T-helper 2 cell treated with Interferon-gamma antibody and Interleukin-4, amounts not matched to agents 100 ng/mL and 5 ng/mL, for 36 hours (primary cell): Measurements from ENCODE around the gene COPS4. TPM values are rescaled to one million over a fixed set of nuclear protein-coding genes. Genes with fewer than 3 reads are reported as not detected.

Source experiments
- intact Hi-C: fragments of 100-400 bp; cut with micrococcal nuclease; formaldehyde crosslinking; loops from one replicate; pipeline ENCODE4 v1.15.1; 2023
- total RNA-seq: library from RNA; stranded (reverse); gene quantifications from 2 replicates; pipeline ENCODE4 v1.2.3, GENCODE V29; 2022

The COPS4 gene
- total RNA-seq, 1 donor from 2014 or later, result 32.9 TPM

DNA sequence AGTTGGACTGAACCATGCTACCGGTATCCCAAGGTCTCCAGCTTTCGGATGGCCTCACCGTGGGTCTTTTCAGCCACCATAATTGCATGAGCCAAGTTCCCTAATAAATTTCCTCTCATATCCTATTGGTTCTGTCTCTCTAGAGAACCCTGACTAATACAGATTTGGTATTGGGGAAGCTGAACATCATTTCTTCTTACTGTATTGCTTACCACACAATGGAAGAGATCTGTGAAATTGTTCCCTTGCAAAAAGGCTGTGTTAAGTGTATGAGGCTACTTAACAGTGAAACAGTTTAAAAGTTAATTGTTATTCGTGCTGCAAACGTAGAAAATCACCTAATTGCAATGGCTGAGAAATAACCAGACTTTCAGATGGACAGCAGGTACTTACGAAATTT is 45.6 kb downstream of the COPS4 start:
- intact Hi-C loops, result no loop called here

DNA sequence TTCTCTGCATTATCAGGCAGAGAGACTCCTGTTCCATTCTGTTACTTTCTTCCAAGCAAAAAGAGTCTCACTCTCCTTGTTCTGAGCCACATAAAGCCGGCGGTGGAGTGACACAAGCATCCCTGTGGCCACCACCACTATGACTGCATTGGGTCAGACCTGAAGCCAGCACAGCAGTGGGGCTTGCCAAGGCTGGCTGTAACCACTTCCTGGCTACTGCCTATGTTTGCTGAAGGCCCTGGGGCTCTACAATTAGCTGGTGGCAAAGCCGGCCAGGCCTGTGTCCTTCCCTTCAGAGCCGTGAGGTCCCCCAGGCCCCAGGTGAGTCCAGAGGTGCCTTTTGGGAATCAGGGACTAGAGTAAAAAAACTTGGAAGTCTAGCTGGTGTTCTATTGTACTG is 47.8 kb downstream of the COPS4 start:
- intact Hi-C loops, result no loop called here

DNA sequence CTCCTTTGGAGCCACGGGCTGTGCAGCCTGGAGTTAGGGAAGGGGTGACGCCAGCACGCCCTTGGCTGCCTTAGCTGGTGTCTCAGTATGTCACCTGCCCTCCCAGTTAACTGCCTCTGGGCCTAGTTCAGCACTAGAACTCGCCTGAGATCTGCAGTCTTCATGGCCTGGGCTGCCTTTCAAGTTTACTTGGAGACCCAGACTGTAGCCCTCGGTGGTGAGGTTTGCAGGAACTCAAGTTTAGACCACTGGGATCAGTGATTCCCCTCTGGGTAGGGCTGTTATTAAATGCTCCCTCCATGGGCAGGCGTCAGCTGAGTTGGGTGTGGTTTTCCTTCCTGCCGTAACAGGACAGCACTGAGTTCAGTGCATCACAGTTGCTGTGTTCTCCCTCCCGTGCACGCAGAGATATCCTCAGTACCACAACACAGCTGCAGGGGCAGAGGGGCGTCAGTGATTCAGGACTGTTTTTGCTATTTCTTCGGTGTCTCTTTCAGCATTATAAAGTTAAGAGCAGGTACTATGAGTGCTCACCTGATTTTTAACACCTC is 49.0 kb downstream of the COPS4 start:
- intact Hi-C loops, result loop anchor here (1.0 to 2.0 kb wide), 4 partner anchors 10 to 133 kb away; no protein-coding TSS in a partner anchor

DNA sequence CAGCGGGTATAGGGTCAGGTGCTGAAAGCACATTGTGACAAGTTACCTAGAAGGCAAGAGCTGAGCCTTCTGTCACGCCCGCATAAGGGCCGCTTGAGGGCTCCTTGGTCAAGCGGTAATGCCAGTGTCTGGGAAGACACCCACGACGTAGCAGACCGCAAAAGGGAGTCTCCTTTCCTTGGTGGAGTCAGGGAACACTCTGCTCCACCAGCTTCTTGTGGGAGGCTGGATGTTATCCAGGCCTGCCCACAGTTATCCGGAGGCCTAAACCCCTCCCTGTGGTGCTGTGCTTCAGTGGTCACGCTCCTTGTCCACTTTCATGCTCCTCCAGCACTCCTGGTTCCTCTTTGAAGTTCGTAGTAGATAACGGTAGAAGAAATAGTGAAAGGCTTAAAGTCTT is 50.0 kb downstream of the COPS4 start:
- intact Hi-C loops, result loop anchor here (1.0 to 2.0 kb wide), 4 partner anchors 11 to 132 kb away; no protein-coding TSS in a partner anchor

DNA sequence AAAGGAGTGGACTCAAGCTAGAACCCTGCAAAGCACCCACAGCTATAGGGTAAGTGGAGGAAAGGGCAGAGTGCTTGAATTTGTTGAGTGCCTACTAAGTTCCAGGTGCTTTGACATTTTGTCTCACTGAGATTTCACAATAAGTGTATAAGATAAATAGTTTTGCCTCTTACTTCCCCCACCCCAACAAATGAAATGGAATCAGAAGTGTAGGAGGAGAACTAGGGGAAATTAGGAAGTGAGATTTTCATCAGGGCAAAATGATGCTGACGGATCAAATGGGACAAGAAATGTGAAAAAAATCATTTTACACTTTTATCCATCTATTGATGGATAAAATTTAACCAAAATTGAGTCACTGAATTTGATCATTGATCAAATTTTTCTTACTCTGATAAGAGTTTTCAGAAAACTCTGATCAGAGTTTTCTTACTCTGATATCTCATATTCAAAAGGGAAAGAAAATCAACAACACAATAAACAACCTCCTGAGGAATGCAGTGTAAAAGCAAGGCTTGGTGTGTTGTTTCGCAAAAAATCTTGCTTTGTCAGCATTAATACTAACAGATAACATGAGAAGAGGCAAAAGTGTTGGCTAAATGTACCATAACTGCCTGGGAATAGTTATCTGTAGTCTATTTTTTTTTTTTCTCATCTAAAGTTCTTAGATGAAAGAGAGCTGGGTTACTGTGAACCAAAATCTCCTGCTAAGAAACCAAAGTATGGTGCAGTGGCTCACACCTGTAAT is 54.6 kb downstream of the COPS4 start:
- intact Hi-C loops, result no loop called here

DNA sequence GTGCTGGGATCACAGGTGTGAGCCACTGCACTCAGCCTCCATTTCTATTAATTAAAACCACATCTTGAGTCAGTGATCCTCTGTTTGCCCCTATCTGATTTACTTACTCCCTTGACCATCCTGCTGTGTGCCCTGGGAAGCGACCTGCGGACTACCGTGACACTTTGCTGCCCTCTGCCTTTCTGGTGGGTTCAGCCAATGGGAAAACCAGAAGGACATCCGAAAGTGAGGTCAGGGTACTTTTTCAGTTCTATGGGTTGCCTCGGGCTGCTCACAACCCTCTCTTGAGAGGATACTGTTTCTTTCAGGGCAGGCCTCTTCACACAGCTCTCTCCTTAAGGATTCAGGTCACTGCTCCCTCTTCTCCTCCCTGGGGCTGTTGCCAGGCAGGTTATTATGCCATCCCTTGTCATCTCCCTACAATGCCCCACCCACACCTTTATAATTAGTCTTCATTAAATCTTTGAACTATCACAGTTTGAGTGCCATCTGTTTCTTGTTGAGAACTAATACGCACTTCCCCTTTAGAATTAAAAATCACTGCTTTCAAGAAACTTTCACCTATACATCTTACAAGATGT is 58.2 kb downstream of the COPS4 start:
- intact Hi-C loops, result no loop called here

DNA sequence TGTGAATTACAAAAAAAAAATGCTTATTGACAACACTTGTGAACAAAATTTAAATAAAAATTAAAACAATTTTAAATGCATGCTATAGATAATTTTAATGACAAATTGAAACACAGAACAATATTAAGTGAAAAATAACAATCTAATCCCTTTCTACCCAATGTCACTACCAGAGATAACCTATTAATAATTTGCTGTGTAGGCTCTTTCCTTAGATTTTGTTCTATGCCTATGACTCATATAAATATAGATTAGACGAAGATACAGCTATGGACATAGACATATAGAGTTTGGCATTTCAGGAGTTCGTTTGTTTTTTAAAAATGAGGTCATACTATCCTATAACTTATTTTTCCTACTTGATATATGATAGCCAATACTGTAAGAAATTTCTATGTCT is 61.4 kb downstream of the COPS4 start:
- intact Hi-C loops, result no loop called here

DNA sequence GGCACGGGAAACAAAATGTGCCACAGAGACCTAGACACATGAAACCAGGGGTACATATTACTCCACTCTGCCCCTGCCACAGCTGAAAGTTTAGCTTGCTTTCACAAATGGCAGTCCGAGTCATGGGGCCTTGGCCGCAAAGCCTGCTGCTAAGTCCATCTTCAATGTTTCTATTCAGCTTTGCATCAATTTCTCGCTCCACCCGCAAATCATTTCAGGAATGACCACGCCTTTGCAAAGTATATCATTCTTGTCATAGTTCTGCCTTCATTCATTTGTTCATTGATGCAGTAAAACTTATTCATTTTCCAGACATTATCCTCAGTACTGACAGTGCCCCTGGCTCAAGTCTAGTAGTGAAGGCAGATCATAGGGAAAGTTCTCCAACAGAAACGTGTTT is 70.0 kb downstream of the COPS4 start:
- intact Hi-C loops, result no loop called here

DNA sequence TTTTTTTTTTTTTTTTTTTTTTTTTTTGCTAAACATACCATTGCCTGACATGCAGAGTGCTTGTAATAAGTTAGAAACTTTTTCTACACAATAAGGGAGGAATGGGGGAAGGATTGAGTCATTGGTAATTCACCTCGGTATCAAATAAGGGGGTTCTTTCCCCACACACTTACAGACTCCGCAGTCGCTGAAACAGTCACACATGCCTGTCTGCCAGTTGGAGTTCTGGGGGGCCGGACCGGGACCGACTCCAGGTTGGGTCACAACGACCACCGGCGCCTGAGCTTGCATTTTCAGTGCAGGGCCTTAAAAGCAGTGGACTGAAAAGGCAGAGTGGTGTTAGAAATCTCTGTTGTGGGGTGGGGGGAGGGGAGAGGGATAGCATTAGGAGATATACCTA is 72.6 kb downstream of the COPS4 start:
- intact Hi-C loops, result no loop called here

DNA sequence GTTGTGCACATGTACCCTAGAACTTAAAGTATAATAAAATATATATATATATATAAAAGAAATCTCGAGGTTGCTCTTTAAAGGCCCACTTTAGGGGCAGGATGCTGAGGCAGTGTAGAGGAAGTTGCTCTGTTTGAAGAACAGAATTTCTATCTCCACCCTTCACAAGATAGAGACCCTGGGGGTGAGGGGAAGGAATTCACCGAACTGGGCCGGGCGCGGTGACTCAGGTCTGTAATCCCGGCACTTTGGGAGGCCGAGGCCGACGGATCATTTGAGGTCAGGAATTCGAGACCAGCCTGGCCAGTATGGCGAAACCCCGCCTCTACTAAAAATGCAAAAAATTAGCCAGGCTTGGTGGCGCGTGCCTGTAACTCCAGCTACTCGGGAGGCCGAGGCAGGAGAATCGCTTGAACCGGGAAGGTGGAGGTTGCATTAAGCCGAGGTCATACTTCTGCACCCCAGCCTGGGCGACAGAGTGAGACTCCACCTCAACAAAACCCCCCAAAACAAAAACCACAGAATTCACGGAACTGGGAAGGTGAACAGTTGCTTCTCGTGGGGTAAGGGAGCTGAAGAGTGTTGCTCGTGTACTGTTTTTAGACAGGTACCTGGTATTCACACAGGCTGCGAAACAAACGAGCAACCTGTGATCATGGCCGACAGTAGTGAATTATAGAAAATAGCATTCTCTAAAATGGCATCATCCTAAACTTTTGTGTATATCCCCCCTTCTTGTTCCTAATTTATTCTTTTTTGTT is 73.3 kb downstream of the COPS4 start:
- intact Hi-C loops, result no loop called here

DNA sequence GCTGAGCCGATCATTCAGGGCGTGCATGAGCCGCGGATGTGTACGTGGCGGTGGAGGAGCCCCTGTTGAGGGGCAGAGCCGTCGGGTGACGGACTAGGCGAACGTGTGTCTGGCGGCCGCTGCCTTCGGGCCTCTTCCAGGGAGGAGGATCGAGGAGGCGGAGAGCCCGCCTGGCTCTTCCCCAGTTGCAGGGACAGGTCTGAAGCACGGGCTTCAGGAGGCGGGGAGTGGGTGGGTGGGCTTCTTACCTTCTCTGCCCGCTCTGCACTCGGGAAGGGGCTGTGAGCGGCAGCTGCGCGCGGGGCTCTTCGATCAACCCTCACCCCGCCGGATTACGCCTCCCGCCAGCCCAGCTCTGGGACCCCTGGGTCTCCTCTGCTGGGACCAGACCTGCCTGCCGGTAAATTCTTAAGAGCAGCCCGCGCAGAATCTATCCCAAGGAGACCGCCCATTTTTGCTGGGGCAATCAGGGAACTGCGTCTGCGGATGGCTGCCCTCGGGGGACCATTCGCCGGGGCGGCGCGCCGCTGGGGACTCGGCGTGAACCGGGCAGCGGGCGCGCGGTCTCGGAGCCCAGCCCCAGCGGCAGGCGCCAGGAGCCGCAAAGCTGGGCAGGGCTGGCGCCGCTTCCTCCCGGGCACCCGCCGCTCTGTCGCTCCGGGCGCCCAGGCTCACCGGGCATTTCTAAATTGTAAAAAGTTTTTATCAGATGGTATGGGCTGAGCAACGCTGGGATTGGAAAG is 74.7 kb downstream of the COPS4 start:
- intact Hi-C loops, result loop anchor here (1.0 to 10.0 kb wide), 9 partner anchors 25 to 737 kb away; partner anchors contain the start of genes COPS4, COQ2, ENOPH1 and HELQ

DNA sequence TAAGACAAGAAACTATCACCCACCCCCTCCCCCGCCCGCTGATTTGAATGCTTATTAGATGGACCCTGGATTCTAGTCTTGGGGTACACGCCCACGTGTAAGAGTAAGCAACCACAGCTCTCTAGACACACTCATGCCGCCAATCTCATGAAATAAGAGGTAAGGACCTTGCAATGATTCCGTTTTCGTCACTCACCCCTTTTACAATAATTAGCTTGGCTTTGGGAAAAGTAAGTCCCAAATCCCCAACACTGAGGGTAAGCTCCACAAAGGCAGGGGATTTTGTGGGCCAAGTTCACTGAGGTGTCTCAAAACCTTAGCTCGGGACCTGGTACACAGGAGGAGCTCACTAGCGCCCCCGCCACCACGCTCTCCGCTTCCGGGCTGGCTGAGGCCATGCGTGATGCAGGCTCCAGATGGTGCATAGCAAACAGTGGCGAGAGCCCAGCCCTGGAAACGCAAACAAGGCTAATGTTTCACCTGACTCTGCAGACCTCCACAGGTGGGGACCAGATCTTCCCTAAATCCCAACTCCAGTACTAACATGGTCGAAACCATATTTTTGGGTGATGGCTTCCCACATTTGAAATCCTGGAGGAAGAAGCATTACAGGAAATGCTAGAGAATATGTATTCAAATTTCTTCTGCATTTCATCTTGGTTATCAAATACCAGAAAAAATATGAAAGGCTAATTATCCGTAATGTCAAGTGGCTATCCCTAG is 75.4 kb downstream of the COPS4 start:
- intact Hi-C loops, result loop anchor here (1.0 to 10.0 kb wide), 9 partner anchors 26 to 738 kb away; partner anchors contain the start of genes COPS4, COQ2, ENOPH1 and HELQ

DNA sequence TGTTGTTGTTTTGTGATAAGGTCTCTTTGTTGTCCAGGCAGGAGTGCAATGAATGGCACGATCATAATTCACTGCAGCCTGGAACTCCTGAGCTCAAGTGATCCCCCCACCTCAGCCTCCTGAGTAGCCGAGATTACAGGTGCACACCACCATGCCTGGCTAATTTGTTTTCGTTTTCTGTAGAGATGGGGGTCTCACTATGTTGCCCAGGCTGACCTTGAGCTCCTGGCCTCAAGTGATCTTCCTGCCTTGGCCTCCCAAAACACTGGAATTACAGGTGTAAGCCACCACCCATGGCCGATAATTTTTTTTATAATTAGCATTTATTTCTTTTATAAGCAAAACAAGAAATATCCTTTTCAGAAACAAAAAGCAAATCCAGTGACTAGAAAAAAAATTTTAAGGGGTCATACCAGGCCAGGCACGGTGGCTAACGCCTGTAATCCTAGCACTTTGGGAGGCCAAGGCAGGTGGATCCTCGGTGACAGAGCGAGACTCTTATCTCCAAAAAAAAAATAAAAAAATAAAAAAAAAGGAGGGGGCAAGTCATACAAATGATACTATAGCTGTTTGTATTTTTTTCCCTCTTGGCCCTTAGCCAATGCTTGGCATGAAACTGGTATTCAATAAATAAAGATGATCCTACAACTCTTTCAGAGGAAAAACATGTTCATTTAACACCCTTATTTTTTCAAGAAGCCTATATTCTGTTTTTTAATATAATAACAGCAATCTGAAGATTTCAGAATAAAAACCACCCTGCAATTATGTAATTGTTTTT is 76.2 kb downstream of the COPS4 start:
- intact Hi-C loops, result loop anchor here (1.0 to 10.0 kb wide), 9 partner anchors 27 to 739 kb away; partner anchors contain the start of genes COPS4, COQ2, ENOPH1 and HELQ

DNA sequence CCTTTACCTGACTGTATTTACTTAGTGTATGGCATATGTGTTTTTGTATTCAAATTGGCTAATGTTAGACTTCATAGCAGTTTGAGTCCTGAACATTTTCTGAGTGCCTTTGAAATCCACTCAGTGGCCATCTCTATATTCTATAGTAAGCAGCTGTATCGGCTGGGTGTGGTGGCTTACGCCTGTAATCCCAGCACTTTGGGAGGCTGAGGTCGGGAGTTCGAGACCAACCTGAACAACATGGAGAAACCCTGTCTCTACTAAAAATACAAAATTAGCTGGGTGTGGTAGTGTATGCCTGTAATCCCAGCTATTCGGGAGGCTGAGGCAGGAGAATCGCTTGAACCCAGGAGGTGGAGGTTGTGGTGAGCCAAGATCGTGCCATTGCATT is 76.8 kb downstream of the COPS4 start:
- intact Hi-C loops, result loop anchor here (1.0 to 10.0 kb wide), 6 partner anchors 15 to 739 kb away; partner anchors contain the start of genes ENOPH1, HELQ, HNRNPD and HNRNPDL

DNA sequence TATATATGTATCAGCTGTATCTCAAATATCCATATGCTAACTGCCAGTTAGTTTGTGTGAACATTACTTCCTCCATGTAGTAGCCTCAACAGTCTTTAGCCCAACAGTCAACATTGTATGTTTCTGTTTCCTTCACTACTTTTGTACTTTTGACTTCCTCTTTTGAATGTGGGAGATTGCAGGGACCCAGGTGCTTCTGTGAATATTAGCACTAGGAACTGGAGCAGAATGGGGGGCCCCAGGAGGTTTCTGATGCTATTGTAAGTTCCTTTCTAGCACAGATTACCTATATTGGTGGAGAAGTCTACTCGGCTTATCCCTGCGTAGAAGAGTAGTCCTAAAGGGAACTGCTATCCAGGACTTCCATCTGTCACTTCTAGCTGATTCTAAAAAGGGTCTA is 77.2 kb downstream of the COPS4 start:
- intact Hi-C loops, result loop anchor here (1.0 to 10.0 kb wide), 5 partner anchors 15 to 740 kb away; partner anchors contain the start of genes ENOPH1, HELQ, HNRNPD and HNRNPDL

DNA sequence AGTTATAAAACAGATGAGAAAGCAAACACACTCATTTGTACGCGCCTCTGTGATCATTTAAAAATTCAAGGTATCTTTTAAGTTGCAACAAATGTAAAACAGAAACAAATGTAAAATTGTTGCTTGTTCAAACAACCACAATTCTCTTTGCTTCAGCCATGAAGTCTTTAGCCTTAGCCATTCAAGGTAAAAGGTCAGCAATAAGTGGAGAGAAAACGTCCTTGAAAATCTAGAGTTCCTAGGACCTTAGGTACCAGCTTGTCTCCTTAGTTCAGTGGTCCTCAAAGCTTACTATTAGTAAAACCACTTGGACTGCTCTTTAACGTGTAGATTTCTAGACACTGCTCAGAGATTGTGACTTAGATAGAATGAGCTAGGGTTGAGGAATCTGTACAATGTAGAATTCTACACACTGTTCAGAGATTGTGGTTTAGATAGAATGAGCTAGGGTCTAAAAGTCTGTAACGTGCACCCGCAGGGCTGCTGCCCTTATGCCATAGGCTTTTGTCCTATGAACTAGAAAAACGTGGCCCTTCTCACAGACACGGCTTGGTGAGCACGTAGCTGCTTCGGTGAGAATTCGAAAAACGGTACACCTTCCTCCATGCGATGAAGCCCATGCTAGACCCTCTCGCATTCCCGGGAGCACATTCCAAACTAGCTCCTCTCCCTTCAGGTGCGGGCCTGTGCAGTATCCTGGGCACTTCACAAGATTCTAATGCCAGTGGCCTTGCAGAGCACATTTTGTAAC is 77.9 kb downstream of the COPS4 start:
- intact Hi-C loops, result loop anchor here (1.0 to 10.0 kb wide), 5 partner anchors 14 to 741 kb away; partner anchors contain the start of genes ENOPH1, HELQ, HNRNPD and HNRNPDL

DNA sequence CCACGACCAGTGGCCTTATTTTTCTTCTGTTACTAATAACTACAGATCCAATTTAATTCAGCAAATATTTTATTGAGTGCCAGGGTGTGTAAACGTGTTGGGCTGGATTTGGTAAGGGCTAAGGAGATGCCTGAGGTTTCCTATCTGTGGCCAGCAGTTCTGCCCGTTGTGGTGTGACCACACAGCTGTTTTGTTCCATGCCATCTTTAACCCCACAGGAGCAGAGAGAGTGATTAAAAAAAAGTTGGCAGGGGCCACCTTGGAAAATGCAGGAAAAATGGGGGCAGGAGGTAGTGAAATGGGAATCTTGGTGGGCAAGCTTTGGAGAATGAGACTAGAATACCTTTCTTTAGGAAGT is 78.4 kb downstream of the COPS4 start:
- intact Hi-C loops, result loop anchor here (2.0 to 10.0 kb wide), 4 partner anchors 13 to 741 kb away; partner anchors contain the start of genes ENOPH1, HELQ, HNRNPD and HNRNPDL

DNA sequence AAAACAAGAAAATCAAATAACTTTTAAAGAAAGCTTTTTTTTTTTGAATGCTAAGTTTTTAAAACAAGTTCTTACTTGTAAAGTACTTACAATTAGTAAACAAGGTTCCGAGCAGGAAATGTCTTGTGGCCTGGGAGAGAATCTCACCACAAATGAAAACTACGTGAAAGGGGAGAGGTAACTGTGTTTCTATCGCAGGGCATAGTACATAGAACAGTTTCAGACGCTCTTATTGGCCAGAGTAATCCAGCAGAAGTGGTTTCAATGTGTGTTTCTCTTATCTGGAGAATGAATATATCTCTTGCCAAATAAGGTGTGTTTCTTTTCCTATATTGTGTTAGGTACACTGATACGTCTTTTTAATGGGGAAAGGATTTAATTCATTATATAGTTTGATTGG is 79.6 kb downstream of the COPS4 start, which contains the start of gene PLAC8:
TSS of gene PLAC8 (minus strand) at position 154 of the 400 bp plus-strand sequence. CDS start 6,808 bp downstream, outside the sequence.
- intact Hi-C loops, result loop anchor here (1.0 to 10.0 kb wide), 6 partner anchors 105 to 742 kb away; partner anchors contain the start of genes ENOPH1, HELQ, HNRNPD and HNRNPDL
